Sigmoid colon (tissue), 7 donors: ENCODE data around the gene RTBDN. TPM values are rescaled to one million over a fixed set of nuclear protein-coding genes. Genes with fewer than 3 reads are reported as not detected.

Experiments used
- DNase-seq: peaks from one replicate; pipeline ENCODE4 v3.0.0-alpha.2; 2019
- H3K27ac ChIP-seq, 4 donors: fragments of 200-600 bp; sonication (generic); one replicate each; pipeline ENCODE4 v1.5.1; 2016 to 2019; ENCODE audit warnings: mild to moderate bottlenecking in 1 of 4
- H3K27me3 ChIP-seq, 3 donors: fragments of 200-600 bp; sonication (generic); one replicate each; pipeline ENCODE4 v1.5.1; 2019; ENCODE audit warnings: mild to moderate bottlenecking in 1 of 3
- H3K36me3 ChIP-seq, 4 donors: fragments of 200-600 bp; sonication (generic); one replicate each; pipeline ENCODE4 v1.5.1; 2016 to 2019
- H3K4me1 ChIP-seq, 4 donors: fragments of 200-600 bp; sonication (generic); one replicate each; pipeline ENCODE4 v1.5.1; 2017 to 2019
- H3K4me3 ChIP-seq, 4 donors: fragments of 200-600 bp; sonication (generic); one replicate each; pipeline ENCODE4 v1.5.1; 2017 to 2019; ENCODE audit warnings: mild to moderate bottlenecking in 2 of 4, moderate library complexity in 1 of 4
- H3K9me3 ChIP-seq, 4 donors: fragments of 200-600 bp in 3 of 4; sonication (generic) in 3 of 4; one replicate each; pipeline versions ENCODE4 v1.5.1 to v1.6.1; 2013 to 2019
- CTCF ChIP-seq, 4 experiments: fragments of 450-650 bp in 3 of 4; fragments of 200-600 bp in 1 of 4; IDR thresholded peaks; one replicate each; pipeline ENCODE4 v1.5.1; 2016 to 2019; ENCODE audit warnings: antibody characterized with exemption in 4 of 4, mild to moderate bottlenecking in 3 of 4, moderate library complexity in 2 of 4
- EP300 ChIP-seq, 4 donors: sonication (generic); formaldehyde crosslinking; IDR thresholded peaks; one replicate each; pipeline ENCODE4 v1.6.1; 2017; ENCODE audit warnings: antibody characterized with exemption in 4 of 4
- POLR2A ChIP-seq, 2 donors: fragments of 450-650 bp; IDR thresholded peaks; one replicate each; pipeline ENCODE4 v1.6.1; 2016; ENCODE audit warnings: antibody characterized with exemption in 2 of 2, mild to moderate bottlenecking in 2 of 2, moderate library complexity in 2 of 2
- POLR2AphosphoS5 ChIP-seq, 4 donors: sonication (generic); formaldehyde crosslinking; IDR thresholded peaks; one replicate each; pipeline ENCODE4 v1.6.1; 2017; ENCODE audit warnings: antibody characterized with exemption in 4 of 4
- WGBS, 2 donors: extraction: QIAGEN DNeasy Blood & Tissue Kit; methylation state at CpG; one replicate each; pipeline ENCODE4 v1.1.7; 2013; 5-methylcytosine and 5-hydroxymethylcytosine counted together
- intact Hi-C: fragments of 100-400 bp; cut with DNase I; formaldehyde crosslinking; loops from one replicate; pipeline ENCODE4 v1.15.1; 2023
- polyA plus RNA-seq, 3 donors: library from polyadenylated mRNA; stranded (reverse); fragments of 200-250 nt; gene quantifications; one replicate each; pipeline ENCODE4 v1.2.3, GENCODE V29; 2013
- total RNA-seq, 4 donors: library from RNA; depleted of rRNA; stranded (reverse); fragments of >200 nt; gene quantifications; one replicate each; pipeline ENCODE4 v1.1.0, GENCODE V29; 2016
- donor health status: healthy with polysubstance abuse.
- donor health status: Bipolar disorder and iron deficiency.
- donor health status: healthy.

Gene RTBDN
- total and polyA plus RNA-seq, 7 donors, result 0.82 to 1.8 (median 0.83) TPM; not detected in 4

GRCh38 chr19:12784871-12785430 is 49.4 kb downstream of the RTBDN start:
- no peak for TF ChIP-seq POLR2A (IDR thresholded peaks at IDR 0.05)
- no peak for TF ChIP-seq EP300 (IDR thresholded peaks at IDR 0.05)
- TF ChIP-seq CTCF (IDR thresholded peaks at IDR 0.05), result no peak
- TF ChIP-seq POLR2AphosphoS5 (IDR thresholded peaks at IDR 0.05), result no peak
- DNase-seq, result no peak
- Histone ChIP-seq H3K4me1 (peaks cover 0 to 63% (median 61%) of the 10 kb centered on the region in 4 donors), H3K9me3 (no peaks in the 10 kb centered on the region), H3K27ac (peak overlapping the region; percentile 97 to 100 (median 98)), H3K4me3 (peak overlapping the region in 1 of 4 donors; percentile 2), H3K36me3 (no peaks in the 10 kb centered on the region), H3K27me3 (no peaks in the 10 kb centered on the region)
- 39 to 41% methylated on average over 5 of the region's 5 CpGs for WGBS, 2 donors
- intact Hi-C loops, result no loop called here

GRCh38 chr19:12784394-12784870 is 49.9 kb downstream of the RTBDN start:
- peak overlapping the region; percentile 97 to 100 (median 98) for H3K27ac ChIP-seq
- H3K27me3 ChIP-seq, result no peaks in the 10 kb centered on the region
- TF ChIP-seq POLR2A (IDR thresholded peaks at IDR 0.05) (no peak), EP300 (IDR thresholded peaks at IDR 0.05) (no peak), CTCF (IDR thresholded peaks at IDR 0.05) (no peak), POLR2AphosphoS5 (IDR thresholded peaks at IDR 0.05) (no peak)
- WGBS, 2 donors, result 64 to 68% methylated on average over 10 of the region's 10 CpGs
- H3K36me3 ChIP-seq, result no peaks in the 10 kb centered on the region
- peaks cover 0 to 67% (median 62%) of the 10 kb centered on the region in 4 donors for H3K4me1 ChIP-seq
- no peak for DNase-seq
- H3K9me3 ChIP-seq, result no peaks in the 10 kb centered on the region
- intact Hi-C loops, result no loop called here
- H3K4me3 ChIP-seq, result peak overlapping the region in 1 of 4 donors; percentile 2

GRCh38 chr19:12783849-12784393 is 50.5 kb downstream of the RTBDN start:
- Histone ChIP-seq H3K4me3 (peak overlapping the region in 1 of 4 donors; percentile 63), H3K27ac (peak overlapping the region; percentile 97 to 100 (median 98)), H3K9me3 (no peaks in the 10 kb centered on the region), H3K36me3 (no peaks in the 10 kb centered on the region), H3K4me1 (peaks cover 0 to 67% (median 62%) of the 10 kb centered on the region in 4 donors), H3K27me3 (no peaks in the 10 kb centered on the region)
- intact Hi-C loops, result no loop called here
- no peak for DNase-seq
- TF ChIP-seq EP300 (IDR thresholded peaks at IDR 0.05), result no peak
- TF ChIP-seq POLR2A (IDR thresholded peaks at IDR 0.05), result no peak
- TF ChIP-seq POLR2AphosphoS5 (IDR thresholded peaks at IDR 0.05), result no peak
- TF ChIP-seq CTCF (IDR thresholded peaks at IDR 0.05), result no peak
- WGBS, 2 donors, result 8 to 38% methylated on average over 19 of the region's 19 CpGs

- no peak for TF ChIP-seq POLR2AphosphoS5 (IDR thresholded peaks at IDR 0.05)
- TF ChIP-seq POLR2A (IDR thresholded peaks at IDR 0.05), result no peak
- no peak for TF ChIP-seq EP300 (IDR thresholded peaks at IDR 0.05)
- TF ChIP-seq CTCF (IDR thresholded peaks at IDR 0.05), result no peak
Observed at GRCh38 chr19:12783291-12783848, 51.0 kb downstream of the RTBDN start.

More at GRCh38 chr19:12783291-12783848, 51.0 kb downstream of the RTBDN start:
- H3K27ac ChIP-seq, result peak overlapping the region; percentile 97 to 100 (median 98)
- WGBS, 2 donors, result 11 to 13% methylated on average over 16 of the region's 16 CpGs
- no peak for DNase-seq
- no peaks in the 10 kb centered on the region for H3K27me3 ChIP-seq
- H3K4me3 ChIP-seq, result peak overlapping the region; percentile 32 to 63 (median 52)
- H3K4me1 ChIP-seq, result peaks cover 0 to 67% (median 62%) of the 10 kb centered on the region in 4 donors
- H3K36me3 ChIP-seq, result no peaks in the 10 kb centered on the region
- intact Hi-C loops, result no loop called here
- no peaks in the 10 kb centered on the region for H3K9me3 ChIP-seq
